ENCODE measurements around the gene ITPK1.

ITPK1 gene

GRCh38 chr14:92978229-92979021 is 137.3 kb downstream of the ITPK1 start:
- no peaks in the 10 kb centered on the region for H3K4me1 ChIP-seq (ENCODE audit: insufficient read depth, low read length)
- peaks cover 14% of the 10 kb centered on the region for H3K36me3 ChIP-seq (ENCODE audit: insufficient read depth, low read length)
- whole genome bisulfite sequencing: 80% methylated on average over 4 of the region's 4 CpGs
- no peak overlapping the region for H3K9ac ChIP-seq (ENCODE audit: low read depth, low read length)
- H3K4me3 ChIP-seq (ENCODE audit: low read length): no peak overlapping the region
- H3K9me3 ChIP-seq (ENCODE audit: insufficient read depth, low read depth, low read length): peaks cover 24% of the 10 kb centered on the region
- no peak overlapping the region for H3K27ac ChIP-seq (ENCODE audit: low read depth, low read length)
- H3K27me3 ChIP-seq (ENCODE audit: insufficient read depth, low read length): no peaks in the 10 kb centered on the region

DNA sequence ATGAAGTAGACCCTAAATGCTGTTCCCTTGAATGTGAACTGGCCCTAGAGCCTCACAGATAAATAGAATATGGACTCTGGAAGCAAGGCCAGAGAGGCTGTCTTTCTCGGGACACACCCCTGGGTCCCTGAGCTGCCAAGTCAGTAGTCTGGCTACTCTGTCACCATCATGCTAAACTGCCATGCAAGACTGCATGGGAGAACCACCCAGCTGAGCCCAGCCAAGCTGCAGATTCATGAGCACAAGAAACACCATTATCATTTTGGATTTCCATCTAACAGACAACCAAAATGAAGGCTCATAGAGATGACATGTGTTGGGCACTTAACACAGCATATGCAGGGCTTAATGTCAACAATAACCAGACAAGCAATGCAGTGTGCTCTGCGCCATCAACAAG is 139.5 kb downstream of the ITPK1 start:
- 95% methylated on average over 2 of the region's 2 CpGs for WGBS
- Histone ChIP-seq H3K9ac (ENCODE audit: low read depth, low read length) (no peak overlapping the region), H3K4me1 (ENCODE audit: insufficient read depth, low read length) (0 out of 2 replicates have a peak, but pooled peaks cover 3% of the 10 kb centered on the region)

DNA sequence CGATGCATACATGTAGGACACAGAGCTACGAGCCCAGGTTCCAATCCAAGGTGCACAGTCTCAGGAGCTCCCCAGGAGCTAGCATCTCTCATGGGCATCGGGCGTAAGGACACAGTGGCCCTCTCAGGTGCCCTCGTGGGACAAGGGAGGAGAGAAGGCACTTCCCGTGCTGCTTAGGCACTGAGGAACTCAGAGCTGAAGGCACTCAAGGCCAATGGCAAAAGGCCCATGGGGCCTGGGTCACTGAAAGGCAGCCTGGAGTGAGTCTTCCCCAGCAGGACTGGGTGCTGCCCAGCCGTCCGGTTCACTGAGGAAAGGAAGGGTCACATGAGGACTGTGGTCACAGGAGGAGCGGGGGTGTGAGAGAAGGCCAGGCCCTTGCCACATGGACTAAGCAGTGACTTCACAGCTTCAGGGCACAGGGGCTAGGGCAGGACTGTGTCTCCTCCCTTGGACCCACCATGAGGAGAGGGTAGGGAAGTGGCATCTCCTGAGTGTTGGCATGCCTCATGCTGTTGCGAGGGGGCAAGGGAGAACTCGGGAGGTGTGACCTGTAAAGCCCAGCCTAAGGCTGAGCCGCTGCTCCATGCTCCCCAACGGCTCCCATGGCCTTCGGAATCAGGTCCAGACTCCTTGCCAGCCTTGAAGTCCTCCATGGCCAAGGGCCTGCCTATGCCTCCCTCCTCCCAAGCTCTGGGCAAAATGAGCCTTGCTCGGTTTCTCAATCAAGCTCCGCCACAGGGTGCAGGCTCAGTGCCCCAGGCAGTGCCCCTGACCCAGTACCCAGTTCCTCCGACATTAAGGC is 141.0 kb downstream of the ITPK1 start:
- H3K9ac ChIP-seq (ENCODE audit: low read depth, low read length): no peak overlapping the region
- H3K4me3 ChIP-seq (ENCODE audit: low read length): no peak overlapping the region
- WGBS: 94% methylated on average over 17 of the region's 17 CpGs
- H3K9me3 ChIP-seq (ENCODE audit: insufficient read depth, low read depth, low read length): peaks cover 17% of the 10 kb centered on the region
- peaks cover 7% of the 10 kb centered on the region; the same call in 1 of the 2 replicates for H3K4me1 ChIP-seq (ENCODE audit: insufficient read depth, low read length)
- no peak overlapping the region for H3K27ac ChIP-seq (ENCODE audit: low read depth, low read length)
- no peaks in the 10 kb centered on the region for H3K27me3 ChIP-seq (ENCODE audit: insufficient read depth, low read length)
- peaks cover 14% of the 10 kb centered on the region for H3K36me3 ChIP-seq (ENCODE audit: insufficient read depth, low read length)

More for the DNA sequence above, 139.5 kb downstream of the ITPK1 start:
- no peak overlapping the region for H3K27ac ChIP-seq (ENCODE audit: low read depth, low read length)
- H3K9me3 ChIP-seq (ENCODE audit: insufficient read depth, low read depth, low read length): peaks cover 24% of the 10 kb centered on the region
- H3K36me3 ChIP-seq (ENCODE audit: insufficient read depth, low read length): peaks cover 14% of the 10 kb centered on the region
- no peaks in the 10 kb centered on the region for H3K27me3 ChIP-seq (ENCODE audit: insufficient read depth, low read length)
- no peak overlapping the region for H3K4me3 ChIP-seq (ENCODE audit: low read length)

DNA sequence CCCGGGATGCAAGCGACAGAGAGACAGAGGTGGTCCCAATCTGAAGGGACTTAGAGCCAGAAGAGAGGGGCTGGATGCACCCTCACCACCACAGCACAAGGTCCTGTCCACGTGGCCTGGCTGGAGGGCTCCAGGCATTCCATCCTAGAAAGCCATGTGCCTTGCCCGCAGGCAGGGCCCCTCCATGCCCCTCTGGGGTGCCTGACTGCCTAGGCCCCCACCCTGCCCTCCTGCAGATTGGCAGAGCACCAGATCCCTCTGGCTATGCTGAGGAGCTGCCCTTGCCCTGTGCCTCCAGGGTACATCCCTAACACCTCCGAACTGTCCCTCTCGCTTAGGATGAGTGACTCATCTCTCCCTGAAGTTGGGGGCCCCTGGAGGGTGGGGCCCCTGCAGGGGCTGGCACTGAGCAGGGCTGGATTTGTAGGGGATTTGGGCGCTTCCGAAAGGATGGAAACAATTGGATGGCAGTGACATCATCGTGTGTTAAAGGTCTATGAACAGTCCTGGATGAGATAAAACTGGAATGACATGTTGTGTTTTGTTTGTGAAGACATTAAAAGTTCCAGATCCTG is 141.8 kb downstream of the ITPK1 start:
- H3K36me3 ChIP-seq (ENCODE audit: insufficient read depth, low read length): peaks cover 14% of the 10 kb centered on the region
- no peak overlapping the region for H3K4me3 ChIP-seq (ENCODE audit: low read length)
- 92% methylated on average over 9 of the region's 9 CpGs for WGBS
- H3K27me3 ChIP-seq (ENCODE audit: insufficient read depth, low read length): no peaks in the 10 kb centered on the region
- H3K9me3 ChIP-seq (ENCODE audit: insufficient read depth, low read depth, low read length): peaks cover 9% of the 10 kb centered on the region
- no peak overlapping the region for H3K9ac ChIP-seq (ENCODE audit: low read depth, low read length)
- no peak overlapping the region for H3K27ac ChIP-seq (ENCODE audit: low read depth, low read length)
- peaks cover 9% of the 10 kb centered on the region; the same call in 1 of the 2 replicates for H3K4me1 ChIP-seq (ENCODE audit: insufficient read depth, low read length)

DNA sequence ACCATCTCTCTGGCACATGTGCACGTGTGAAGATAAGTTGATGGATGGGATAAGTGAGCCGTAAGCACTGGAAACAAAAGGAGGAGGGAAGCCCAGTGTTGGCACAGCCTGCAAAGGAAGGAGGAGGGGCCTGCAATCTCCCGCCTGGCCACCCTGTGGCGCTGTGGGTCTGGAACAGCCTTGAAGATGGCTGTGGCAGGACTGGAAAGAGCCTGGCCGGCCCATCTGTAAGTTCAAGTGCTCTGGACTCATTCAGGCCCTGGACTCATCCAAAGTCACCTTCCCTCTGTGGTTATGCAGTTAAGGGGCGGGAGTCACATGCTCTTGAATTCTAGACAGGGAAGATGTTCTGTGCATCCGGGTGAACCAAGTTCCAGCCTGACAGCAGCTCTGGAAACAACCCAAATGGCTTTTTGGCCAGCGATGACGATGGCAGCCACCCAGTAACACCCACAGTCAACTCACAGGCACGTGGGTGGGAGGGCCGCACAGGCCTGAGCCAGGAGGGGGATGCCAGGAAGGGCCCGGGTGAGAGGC is 142.4 kb downstream of the ITPK1 start:
- Histone ChIP-seq H3K9me3 (ENCODE audit: insufficient read depth, low read depth, low read length) (peaks cover 3% of the 10 kb centered on the region; the same call in 1 of the 2 replicates), H3K9ac (ENCODE audit: low read depth, low read length) (no peak overlapping the region), H3K4me3 (ENCODE audit: low read length) (no peak overlapping the region), H3K27ac (ENCODE audit: low read depth, low read length) (no peak overlapping the region), H3K27me3 (ENCODE audit: insufficient read depth, low read length) (no peaks in the 10 kb centered on the region), H3K36me3 (ENCODE audit: insufficient read depth, low read length) (peaks cover 14% of the 10 kb centered on the region), H3K4me1 (ENCODE audit: insufficient read depth, low read length) (peaks cover 9% of the 10 kb centered on the region; the same call in 1 of the 2 replicates)
- WGBS: 69% methylated on average over 12 of the region's 12 CpGs

DNA sequence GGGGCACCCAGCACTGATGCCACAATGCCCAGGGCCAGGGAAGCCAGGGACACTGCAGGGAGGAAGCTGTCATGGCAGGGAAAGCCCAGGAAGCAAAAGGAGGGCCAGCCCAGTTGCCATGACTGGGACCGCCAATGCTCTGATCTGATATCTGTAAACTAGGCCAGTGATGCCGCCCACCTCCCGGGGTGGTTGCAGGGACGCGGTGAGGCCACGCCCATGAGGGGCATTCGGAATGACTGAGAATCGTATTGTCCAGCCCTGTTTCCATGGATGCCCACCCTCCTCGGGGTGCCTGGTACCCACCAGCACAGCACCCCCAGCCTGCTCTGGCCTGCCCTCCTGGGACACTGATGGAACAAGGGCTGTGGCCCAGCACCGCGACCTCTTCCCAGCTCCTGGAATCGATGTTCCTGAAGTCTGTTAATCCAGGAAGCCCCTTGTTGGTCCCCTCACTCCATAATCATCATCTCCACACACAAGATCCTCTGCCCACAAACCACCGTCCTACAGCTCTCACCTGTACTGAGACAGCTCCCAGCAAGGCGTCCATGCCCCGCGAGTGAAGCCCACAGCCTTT is 144.0 kb downstream of the ITPK1 start:
- WGBS: 94% methylated on average over 16 of the region's 16 CpGs
- Histone ChIP-seq H3K36me3 (ENCODE audit: insufficient read depth, low read length) (peaks cover 3% of the 10 kb centered on the region; the same call in 1 of the 2 replicates), H3K4me1 (ENCODE audit: insufficient read depth, low read length) (peaks cover 9% of the 10 kb centered on the region; the same call in 1 of the 2 replicates)

DNA sequence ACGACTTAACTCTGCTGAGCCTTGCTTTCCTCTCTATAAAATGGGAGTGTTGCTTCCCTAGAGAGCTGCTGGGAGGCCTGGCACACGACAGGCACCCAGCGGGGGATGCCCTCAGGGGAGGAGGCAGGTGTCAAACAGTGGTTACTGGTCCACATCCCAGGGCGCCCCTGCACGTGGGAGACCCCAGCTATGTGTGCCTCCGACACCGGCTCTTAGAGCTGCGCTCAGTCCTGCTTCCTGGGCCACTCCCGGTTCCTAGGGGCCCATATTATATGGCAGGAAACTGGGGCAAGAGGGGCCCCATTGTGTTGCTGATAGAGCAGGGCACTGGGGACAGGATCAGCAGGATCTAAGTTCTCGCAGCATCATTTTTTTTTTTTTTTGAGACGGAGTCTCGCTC is 145.5 kb downstream of the ITPK1 start:
- Histone ChIP-seq H3K9me3 (ENCODE audit: insufficient read depth, low read depth, low read length) (no peaks in the 10 kb centered on the region), H3K4me3 (ENCODE audit: low read length) (no peak overlapping the region), H3K36me3 (ENCODE audit: insufficient read depth, low read length) (no peaks in the 10 kb centered on the region), H3K9ac (ENCODE audit: low read depth, low read length) (no peak overlapping the region), H3K27ac (ENCODE audit: low read depth, low read length) (no peak overlapping the region), H3K27me3 (ENCODE audit: insufficient read depth, low read length) (no peaks in the 10 kb centered on the region), H3K4me1 (ENCODE audit: insufficient read depth, low read length) (peaks cover 9% of the 10 kb centered on the region; the same call in 1 of the 2 replicates)
- WGBS: 83% methylated on average over 12 of the region's 12 CpGs

More for the DNA sequence above, 144.0 kb downstream of the ITPK1 start:
- H3K27ac ChIP-seq (ENCODE audit: low read depth, low read length): no peak overlapping the region
- no peak overlapping the region for H3K4me3 ChIP-seq (ENCODE audit: low read length)
- H3K9me3 ChIP-seq (ENCODE audit: insufficient read depth, low read depth, low read length): no peaks in the 10 kb centered on the region
- H3K27me3 ChIP-seq (ENCODE audit: insufficient read depth, low read length): no peaks in the 10 kb centered on the region
- no peak overlapping the region for H3K9ac ChIP-seq (ENCODE audit: low read depth, low read length)

DNA sequence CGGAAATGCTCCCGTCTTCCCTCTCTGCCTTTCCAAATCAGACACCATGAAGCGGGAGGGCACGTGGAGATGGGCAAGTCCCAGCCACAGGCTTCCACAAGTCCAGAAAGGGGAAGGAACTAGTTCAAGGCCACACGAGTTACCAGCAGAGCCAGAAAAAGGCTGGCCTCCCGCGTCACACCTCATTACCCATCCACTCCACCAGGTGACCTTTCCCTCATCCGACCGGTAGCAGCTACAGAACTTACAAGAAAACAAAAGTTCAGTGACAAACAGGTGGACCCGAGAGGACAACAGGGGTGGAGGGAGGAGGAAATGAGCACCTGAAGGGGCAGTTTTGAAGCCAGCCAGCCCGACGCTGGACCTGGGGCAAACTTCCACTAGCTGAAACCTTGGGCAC is 145.9 kb downstream of the ITPK1 start:
- Histone ChIP-seq H3K27ac (ENCODE audit: low read depth, low read length) (no peak overlapping the region), H3K27me3 (ENCODE audit: insufficient read depth, low read length) (no peaks in the 10 kb centered on the region), H3K4me3 (ENCODE audit: low read length) (no peak overlapping the region), H3K9ac (ENCODE audit: low read depth, low read length) (no peak overlapping the region), H3K36me3 (ENCODE audit: insufficient read depth, low read length) (no peaks in the 10 kb centered on the region), H3K9me3 (ENCODE audit: insufficient read depth, low read depth, low read length) (no peaks in the 10 kb centered on the region), H3K4me1 (ENCODE audit: insufficient read depth, low read length) (peaks cover 9% of the 10 kb centered on the region; the same call in 1 of the 2 replicates)
- 86% methylated on average over 12 of the region's 12 CpGs for WGBS

DNA sequence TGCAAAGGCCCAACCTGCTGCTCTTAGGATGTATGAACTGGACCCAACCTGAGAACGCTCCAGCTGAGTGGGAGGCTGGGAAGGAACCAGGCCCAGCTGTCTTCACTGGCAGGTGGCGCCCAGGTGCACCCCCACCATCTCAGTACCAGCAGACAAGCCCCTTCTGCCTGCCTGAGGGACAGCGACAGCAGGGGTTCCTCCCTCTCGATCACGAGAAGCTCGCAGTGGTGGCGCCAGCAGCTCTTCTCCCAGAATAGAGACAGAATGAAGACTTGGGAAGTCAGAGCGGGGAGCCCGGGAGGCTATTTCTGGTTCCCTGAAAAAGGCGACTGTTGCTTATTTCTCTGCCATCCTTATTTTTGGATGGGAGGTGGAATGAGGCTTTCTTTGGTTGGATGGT is 146.3 kb downstream of the ITPK1 start:
- Histone ChIP-seq H3K4me1 (ENCODE audit: insufficient read depth, low read length) (peaks cover 9% of the 10 kb centered on the region; the same call in 1 of the 2 replicates), H3K27me3 (ENCODE audit: insufficient read depth, low read length) (no peaks in the 10 kb centered on the region), H3K36me3 (ENCODE audit: insufficient read depth, low read length) (no peaks in the 10 kb centered on the region), H3K4me3 (ENCODE audit: low read length) (no peak overlapping the region), H3K9ac (ENCODE audit: low read depth, low read length) (no peak overlapping the region), H3K27ac (ENCODE audit: low read depth, low read length) (no peak overlapping the region), H3K9me3 (ENCODE audit: insufficient read depth, low read depth, low read length) (no peaks in the 10 kb centered on the region)
- 81% methylated on average over 10 of the region's 10 CpGs for WGBS

DNA sequence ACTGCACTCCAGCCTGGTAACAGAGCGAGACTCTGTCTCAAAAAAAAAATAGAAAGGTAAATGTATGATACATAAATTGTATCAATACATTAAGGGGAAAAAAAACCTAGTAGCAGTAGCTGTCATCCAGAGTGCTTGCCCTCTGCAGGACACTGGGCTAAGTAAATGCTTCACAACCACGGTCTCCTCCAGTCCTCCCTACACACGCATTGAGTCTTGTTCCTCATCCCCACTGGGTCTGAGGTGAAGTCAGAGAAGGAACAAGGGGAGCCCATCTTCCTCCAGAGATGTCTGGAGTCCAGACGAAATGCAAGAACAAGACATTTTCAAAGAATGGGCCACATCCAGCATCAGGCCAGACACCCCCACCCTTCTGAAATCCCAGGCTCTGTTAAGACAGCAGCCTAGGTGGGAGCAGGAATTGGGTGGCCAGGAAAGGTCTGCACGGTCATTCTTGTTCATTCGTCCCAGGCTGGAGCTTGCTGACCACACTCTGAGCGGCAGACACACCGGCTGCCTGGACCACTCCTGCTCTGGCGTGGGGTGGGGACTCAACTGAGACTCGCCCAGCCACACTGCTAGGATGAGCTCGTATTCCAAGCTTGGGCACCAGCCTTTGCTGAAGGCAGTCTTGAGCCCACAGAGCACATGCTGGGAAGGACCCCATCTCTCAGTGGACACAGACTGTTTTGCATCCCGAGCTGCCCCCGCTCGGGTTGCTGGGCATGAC is 147.3 kb downstream of the ITPK1 start:
- Histone ChIP-seq H3K9me3 (ENCODE audit: insufficient read depth, low read depth, low read length) (no peaks in the 10 kb centered on the region), H3K36me3 (ENCODE audit: insufficient read depth, low read length) (no peaks in the 10 kb centered on the region), H3K9ac (ENCODE audit: low read depth, low read length) (no peak overlapping the region), H3K4me1 (ENCODE audit: insufficient read depth, low read length) (peaks cover 16% of the 10 kb centered on the region), H3K27ac (ENCODE audit: low read depth, low read length) (no peak overlapping the region), H3K4me3 (ENCODE audit: low read length) (no peak overlapping the region), H3K27me3 (ENCODE audit: insufficient read depth, low read length) (no peaks in the 10 kb centered on the region)
- WGBS: 95% methylated on average over 13 of the region's 14 CpGs
